ENCODE results near the gene E2F7. TPM values are rescaled to one million over a fixed set of nuclear protein-coding genes. Genes with fewer than 3 reads are reported as not detected.
A peak's percentile ranks its signal among the peaks of the same experiment; 100 is the strongest.

E2F7 gene
- total RNA-seq, 1 donor from 2014 or later, result 15.9 TPM

DNA sequence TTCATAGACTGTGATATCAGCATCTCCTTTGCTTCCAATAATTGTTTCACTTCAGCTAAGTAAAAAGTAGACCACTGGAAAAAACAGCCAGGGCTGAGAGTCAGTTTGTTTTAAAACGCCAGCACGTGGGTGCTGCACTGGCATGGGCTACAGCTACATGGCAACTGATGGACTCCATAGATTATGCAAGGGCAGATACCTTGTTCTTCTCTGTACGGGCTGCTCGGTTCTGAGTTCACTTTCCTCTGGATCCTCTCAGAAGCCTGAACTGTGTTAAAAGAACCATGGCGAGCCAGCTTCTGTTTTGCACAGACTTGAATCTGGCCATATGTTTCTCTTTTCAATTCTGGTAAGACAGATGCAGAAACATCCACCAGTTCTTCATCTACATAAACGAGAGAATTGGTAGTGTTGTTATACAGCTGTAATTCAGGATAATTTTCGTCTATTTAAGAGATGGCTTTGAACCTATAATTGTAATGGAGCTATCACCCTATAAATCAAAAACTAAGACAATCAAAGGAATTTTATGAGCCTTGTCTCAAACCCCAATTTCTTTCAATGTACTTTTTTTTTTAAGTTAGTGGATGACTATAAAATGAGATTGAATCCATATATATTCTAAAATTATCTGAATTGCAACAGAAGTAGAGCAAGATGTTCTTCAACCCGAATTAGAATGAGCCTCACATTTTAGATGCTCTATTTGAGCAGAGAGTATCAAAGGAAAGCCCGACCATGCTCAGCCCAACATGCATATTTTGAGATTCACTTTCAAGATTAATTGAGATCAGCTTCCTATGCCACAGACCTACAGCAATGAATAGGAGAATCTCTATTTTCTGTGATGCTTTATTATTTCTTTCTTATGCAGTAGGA lies 31.5 kb downstream of the E2F7 start:
- H3K27ac Mint-ChIP-seq, result no peak overlapping the region
- H3K4me3 Mint-ChIP-seq (ENCODE audit: low read depth), result no peak overlapping the region
- H3K4me1 Mint-ChIP-seq (ENCODE audit: low read depth), result no peaks in the 10 kb centered on the region
- H3K27me3 Mint-ChIP-seq, result no peaks in the 10 kb centered on the region
- peaks cover 17% of the 10 kb centered on the region for H3K36me3 Mint-ChIP-seq (ENCODE audit: insufficient read depth)
- TF ChIP-seq, protein P1, sequence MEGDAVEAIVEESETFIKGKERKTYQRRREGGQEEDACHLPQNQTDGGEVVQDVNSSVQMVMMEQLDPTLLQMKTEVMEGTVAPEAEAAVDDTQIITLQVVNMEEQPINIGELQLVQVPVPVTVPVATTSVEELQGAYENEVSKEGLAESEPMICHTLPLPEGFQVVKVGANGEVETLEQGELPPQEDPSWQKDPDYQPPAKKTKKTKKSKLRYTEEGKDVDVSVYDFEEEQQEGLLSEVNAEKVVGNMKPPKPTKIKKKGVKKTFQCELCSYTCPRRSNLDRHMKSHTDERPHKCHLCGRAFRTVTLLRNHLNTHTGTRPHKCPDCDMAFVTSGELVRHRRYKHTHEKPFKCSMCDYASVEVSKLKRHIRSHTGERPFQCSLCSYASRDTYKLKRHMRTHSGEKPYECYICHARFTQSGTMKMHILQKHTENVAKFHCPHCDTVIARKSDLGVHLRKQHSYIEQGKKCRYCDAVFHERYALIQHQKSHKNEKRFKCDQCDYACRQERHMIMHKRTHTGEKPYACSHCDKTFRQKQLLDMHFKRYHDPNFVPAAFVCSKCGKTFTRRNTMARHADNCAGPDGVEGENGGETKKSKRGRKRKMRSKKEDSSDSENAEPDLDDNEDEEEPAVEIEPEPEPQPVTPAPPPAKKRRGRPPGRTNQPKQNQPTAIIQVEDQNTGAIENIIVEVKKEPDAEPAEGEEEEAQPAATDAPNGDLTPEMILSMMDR (IDR thresholded peaks at IDR 0.05; ENCODE audit: unreplicated experiment), result no peak
- H3K9me3 Mint-ChIP-seq (ENCODE audit: low read depth), result peaks cover 9% of the 10 kb centered on the region
- DNase-seq (ENCODE audit: low spot score, unreplicated experiment), result no peak

- no peaks in the 10 kb centered on the region for H3K27me3 Mint-ChIP-seq
- H3K36me3 Mint-ChIP-seq (ENCODE audit: insufficient read depth), result peaks cover 6% of the 10 kb centered on the region
- TF ChIP-seq, protein P1 (IDR thresholded peaks at IDR 0.05; ENCODE audit: unreplicated experiment), result no peak
- no peaks in the 10 kb centered on the region for H3K4me1 Mint-ChIP-seq (ENCODE audit: low read depth)
- H3K27ac Mint-ChIP-seq, result no peak overlapping the region
- no peak for DNase-seq (ENCODE audit: low spot score, unreplicated experiment)
- no peak overlapping the region for H3K4me3 Mint-ChIP-seq (ENCODE audit: low read depth)
- H3K9me3 Mint-ChIP-seq (ENCODE audit: low read depth), result no peaks in the 10 kb centered on the region
Measured at GRCh38 chr12:77032406-77032805, 33.0 kb downstream of the E2F7 start.

- Mint-ChIP-seq H3K4me1 (ENCODE audit: low read depth) (peaks cover under 1% of the 10 kb centered on the region), H3K4me3 (ENCODE audit: low read depth) (no peak overlapping the region), H3K27me3 (no peaks in the 10 kb centered on the region), H3K27ac (no peak overlapping the region), H3K36me3 (ENCODE audit: insufficient read depth) (peaks cover 4% of the 10 kb centered on the region), H3K9me3 (ENCODE audit: low read depth) (no peaks in the 10 kb centered on the region)
- TF ChIP-seq, protein P1 (IDR thresholded peaks at IDR 0.05; ENCODE audit: unreplicated experiment), result no peak
- no peak for DNase-seq (ENCODE audit: low spot score, unreplicated experiment)
Measured at GRCh38 chr12:77031745-77032144, 33.6 kb downstream of the E2F7 start.

GRCh38 chr12:77025782-77026314 lies 39.5 kb downstream of the E2F7 start:
- TF ChIP-seq, protein P1 (IDR thresholded peaks at IDR 0.05; ENCODE audit: unreplicated experiment), result no peak
- peaks cover 12% of the 10 kb centered on the region for H3K36me3 Mint-ChIP-seq (ENCODE audit: insufficient read depth)
- H3K27me3 Mint-ChIP-seq, result no peaks in the 10 kb centered on the region
- no peaks in the 10 kb centered on the region for H3K9me3 Mint-ChIP-seq (ENCODE audit: low read depth)
- DNase-seq (ENCODE audit: low spot score, unreplicated experiment), result no peak
- peaks cover 16% of the 10 kb centered on the region for H3K4me1 Mint-ChIP-seq (ENCODE audit: low read depth)
- no peak overlapping the region for H3K4me3 Mint-ChIP-seq (ENCODE audit: low read depth)
- peak overlapping the region; percentile 60 for H3K27ac Mint-ChIP-seq

DNA sequence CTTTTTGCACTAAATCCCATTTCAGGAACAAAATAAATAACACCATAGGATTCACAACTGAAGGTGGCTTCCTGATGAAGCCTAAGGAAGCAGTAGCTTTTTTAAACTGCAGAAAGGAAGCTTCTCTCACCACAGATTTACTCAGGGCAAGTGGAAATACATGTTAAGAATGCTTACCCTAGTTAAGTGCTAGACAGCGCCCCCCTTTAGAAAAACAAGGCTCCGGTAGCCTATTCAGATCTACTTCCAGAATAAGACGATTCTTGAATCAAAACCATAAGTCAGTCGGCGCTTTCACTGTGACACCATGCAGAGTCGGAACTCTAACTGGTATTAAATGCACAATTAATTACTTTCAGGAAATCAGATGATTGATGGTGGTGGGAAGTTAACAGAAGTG lies 41.9 kb downstream of the E2F7 start:
- H3K4me1 Mint-ChIP-seq (ENCODE audit: low read depth), result peaks cover 16% of the 10 kb centered on the region

More for the DNA sequence above, 41.9 kb downstream of the E2F7 start:
- no peak for DNase-seq (ENCODE audit: low spot score, unreplicated experiment)
- TF ChIP-seq, protein P1 (IDR thresholded peaks at IDR 0.05; ENCODE audit: unreplicated experiment), result no peak
- H3K4me3 Mint-ChIP-seq (ENCODE audit: low read depth), result no peak overlapping the region
- H3K36me3 Mint-ChIP-seq (ENCODE audit: insufficient read depth), result peaks cover 18% of the 10 kb centered on the region
- H3K9me3 Mint-ChIP-seq (ENCODE audit: low read depth), result no peaks in the 10 kb centered on the region
- H3K27ac Mint-ChIP-seq, result no peak overlapping the region
- H3K27me3 Mint-ChIP-seq, result no peaks in the 10 kb centered on the region
